Bladder microvascular endothelial cell (primary cell): ENCODE measurements around the gene LPA. TPM values are rescaled to one million over a fixed set of nuclear protein-coding genes. Genes with fewer than 3 reads are reported as not detected.

ENCODE experiments used
- total RNA-seq: library from RNA; depleted of rRNA; stranded (reverse); fragments of >200 nt; gene quantifications from 2 replicates; pipeline ENCODE4 v1.2.3, GENCODE V29; 2014

Gene LPA, protein sequence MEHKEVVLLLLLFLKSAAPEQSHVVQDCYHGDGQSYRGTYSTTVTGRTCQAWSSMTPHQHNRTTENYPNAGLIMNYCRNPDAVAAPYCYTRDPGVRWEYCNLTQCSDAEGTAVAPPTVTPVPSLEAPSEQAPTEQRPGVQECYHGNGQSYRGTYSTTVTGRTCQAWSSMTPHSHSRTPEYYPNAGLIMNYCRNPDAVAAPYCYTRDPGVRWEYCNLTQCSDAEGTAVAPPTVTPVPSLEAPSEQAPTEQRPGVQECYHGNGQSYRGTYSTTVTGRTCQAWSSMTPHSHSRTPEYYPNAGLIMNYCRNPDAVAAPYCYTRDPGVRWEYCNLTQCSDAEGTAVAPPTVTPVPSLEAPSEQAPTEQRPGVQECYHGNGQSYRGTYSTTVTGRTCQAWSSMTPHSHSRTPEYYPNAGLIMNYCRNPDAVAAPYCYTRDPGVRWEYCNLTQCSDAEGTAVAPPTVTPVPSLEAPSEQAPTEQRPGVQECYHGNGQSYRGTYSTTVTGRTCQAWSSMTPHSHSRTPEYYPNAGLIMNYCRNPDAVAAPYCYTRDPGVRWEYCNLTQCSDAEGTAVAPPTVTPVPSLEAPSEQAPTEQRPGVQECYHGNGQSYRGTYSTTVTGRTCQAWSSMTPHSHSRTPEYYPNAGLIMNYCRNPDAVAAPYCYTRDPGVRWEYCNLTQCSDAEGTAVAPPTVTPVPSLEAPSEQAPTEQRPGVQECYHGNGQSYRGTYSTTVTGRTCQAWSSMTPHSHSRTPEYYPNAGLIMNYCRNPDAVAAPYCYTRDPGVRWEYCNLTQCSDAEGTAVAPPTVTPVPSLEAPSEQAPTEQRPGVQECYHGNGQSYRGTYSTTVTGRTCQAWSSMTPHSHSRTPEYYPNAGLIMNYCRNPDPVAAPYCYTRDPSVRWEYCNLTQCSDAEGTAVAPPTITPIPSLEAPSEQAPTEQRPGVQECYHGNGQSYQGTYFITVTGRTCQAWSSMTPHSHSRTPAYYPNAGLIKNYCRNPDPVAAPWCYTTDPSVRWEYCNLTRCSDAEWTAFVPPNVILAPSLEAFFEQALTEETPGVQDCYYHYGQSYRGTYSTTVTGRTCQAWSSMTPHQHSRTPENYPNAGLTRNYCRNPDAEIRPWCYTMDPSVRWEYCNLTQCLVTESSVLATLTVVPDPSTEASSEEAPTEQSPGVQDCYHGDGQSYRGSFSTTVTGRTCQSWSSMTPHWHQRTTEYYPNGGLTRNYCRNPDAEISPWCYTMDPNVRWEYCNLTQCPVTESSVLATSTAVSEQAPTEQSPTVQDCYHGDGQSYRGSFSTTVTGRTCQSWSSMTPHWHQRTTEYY (N-terminal part only)
- total RNA-seq, result not detected in 2 replicates

DNA sequence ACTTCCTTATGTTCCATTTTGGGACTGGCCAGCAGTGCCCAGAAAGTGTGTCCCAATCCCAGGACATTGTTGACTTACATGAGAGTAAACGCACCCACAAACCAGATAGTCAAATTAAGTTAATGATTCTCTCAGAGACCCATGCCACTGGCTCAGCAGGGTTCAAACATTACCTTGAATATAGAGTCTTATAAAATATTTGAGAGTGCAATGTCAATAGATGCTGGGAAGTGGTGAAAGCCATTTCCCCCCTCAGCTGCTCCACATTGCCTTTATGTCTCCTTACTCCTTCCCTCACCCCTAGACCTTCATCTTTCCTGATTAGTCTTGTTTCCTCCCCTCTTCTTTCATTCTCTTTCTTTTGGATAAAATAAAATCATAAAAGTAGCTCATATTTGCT lies at the start of gene LPA:
Gene LPA (minus strand): TSS at position 78 of the 400 bp plus-strand sequence. CDS start 61 bp downstream, at position 17.

DNA sequence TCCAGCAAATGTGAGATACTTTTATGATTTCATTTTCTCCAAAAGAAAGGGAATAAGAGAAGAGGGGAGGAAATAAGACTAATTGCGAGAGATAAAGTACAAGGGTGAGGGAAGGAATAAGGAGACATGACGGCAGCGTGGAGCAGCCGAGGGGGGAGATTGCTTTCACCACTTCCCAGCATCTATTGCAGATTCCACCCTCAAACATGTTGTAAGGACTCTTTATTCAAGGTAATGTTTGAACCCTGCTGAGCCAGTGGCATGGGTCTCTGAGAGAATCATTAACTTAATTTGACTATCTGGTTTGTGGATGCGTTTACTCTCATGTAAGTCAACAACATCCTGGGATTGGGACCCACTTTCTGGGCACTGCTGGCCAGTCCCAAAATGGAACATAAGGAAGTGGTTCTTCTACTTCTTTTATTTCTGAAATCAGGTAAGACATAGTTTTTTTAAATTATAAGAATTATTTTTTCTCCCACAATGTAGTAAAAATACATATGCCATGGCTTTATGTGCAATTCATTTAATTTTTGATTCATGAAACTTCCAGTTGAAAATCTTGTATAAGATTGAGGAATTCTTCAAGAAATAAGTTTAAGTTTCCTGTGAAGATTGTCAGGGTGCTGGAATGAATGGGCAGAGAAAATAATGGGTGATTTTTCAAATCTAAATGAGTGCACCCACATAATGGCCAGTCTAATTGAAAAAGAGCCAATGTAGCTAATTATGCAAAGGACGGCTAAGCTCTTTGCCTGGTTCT lies 38.0 kb upstream of the LPA start, which contains the start of gene PLG:
Gene PLG (plus strand): TSS at position 327 of the 763 bp plus-strand sequence. CDS start 61 bp downstream, at position 388.

Other genes starting within 250 kb of the LPA start
- gene PLG, start 38.0 kb upstream of the LPA start, total RNA-seq, result under 0.01 TPM in 1 of 2 replicates, not detected in the other